Measurements from ENCODE around the gene BICC1.

DNA sequence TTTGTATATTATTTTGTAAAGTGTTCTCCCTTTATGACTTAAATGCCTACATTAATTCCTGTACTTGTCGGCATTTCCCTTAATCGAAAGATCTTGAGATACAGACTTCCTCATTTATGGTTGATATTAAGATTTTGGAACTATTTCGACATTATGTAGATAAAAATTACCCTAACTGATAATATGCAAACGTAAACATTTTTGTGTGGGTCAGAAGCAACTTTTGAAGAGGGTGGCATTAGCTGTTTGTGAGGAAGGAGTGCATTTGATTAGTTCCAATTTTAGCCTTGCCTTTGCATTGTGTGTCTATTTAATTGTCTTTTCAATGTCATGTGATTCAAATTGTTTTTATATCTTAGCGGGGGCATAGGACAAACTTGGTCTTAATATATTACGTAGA, 114.7 kb downstream of the BICC1 start:
- TF ChIP-seq, protein P1, sequence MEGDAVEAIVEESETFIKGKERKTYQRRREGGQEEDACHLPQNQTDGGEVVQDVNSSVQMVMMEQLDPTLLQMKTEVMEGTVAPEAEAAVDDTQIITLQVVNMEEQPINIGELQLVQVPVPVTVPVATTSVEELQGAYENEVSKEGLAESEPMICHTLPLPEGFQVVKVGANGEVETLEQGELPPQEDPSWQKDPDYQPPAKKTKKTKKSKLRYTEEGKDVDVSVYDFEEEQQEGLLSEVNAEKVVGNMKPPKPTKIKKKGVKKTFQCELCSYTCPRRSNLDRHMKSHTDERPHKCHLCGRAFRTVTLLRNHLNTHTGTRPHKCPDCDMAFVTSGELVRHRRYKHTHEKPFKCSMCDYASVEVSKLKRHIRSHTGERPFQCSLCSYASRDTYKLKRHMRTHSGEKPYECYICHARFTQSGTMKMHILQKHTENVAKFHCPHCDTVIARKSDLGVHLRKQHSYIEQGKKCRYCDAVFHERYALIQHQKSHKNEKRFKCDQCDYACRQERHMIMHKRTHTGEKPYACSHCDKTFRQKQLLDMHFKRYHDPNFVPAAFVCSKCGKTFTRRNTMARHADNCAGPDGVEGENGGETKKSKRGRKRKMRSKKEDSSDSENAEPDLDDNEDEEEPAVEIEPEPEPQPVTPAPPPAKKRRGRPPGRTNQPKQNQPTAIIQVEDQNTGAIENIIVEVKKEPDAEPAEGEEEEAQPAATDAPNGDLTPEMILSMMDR (IDR thresholded peaks at IDR 0.05; ENCODE audit: control extremely low read depth in 1 of 3, insufficient read depth in 1 of 3, low read depth in 1 of 3, low read length in 3 of 3) = no peak
- TF ChIP-seq, protein P2, sequence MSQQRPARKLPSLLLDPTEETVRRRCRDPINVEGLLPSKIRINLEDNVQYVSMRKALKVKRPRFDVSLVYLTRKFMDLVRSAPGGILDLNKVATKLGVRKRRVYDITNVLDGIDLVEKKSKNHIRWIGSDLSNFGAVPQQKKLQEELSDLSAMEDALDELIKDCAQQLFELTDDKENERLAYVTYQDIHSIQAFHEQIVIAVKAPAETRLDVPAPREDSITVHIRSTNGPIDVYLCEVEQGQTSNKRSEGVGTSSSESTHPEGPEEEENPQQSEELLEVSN (IDR thresholded peaks at IDR 0.05) = no peak
- TF ChIP-seq CREB1 (IDR thresholded peaks at IDR 0.05) (no peak), SIN3A (conservative IDR thresholded peaks at IDR 0.05 in 1 of 2, IDR thresholded peaks at IDR 0.05 in 1 of 2; ENCODE audit: low read depth in 1 of 2, low read length in 2 of 2) (no peak), EP300 (IDR thresholded peaks at IDR 0.05; ENCODE audit: borderline replicate concordance in 1 of 2, low read depth in 2 of 2, low read length in 2 of 2) (no peak), ZNF274 (IDR thresholded peaks at IDR 0.05; ENCODE audit: borderline replicate concordance, extremely low read depth, low read length) (no peak), POLR2A (IDR thresholded peaks at IDR 0.05; ENCODE audit: control extremely low read depth in 1 of 2, low read depth in 2 of 2, low read length in 2 of 2) (no peak)
